ENCODE results near the gene TMEM209. TPM values are rescaled to one million over a fixed set of nuclear protein-coding genes. Genes with fewer than 3 reads are reported as not detected.

TMEM209 gene
- total and polyA plus RNA-seq, 4 donors = 4.5 to 10.1 (median 9.0) TPM

GRCh38 chr7:130154501-130155317 is 50.5 kb downstream of the TMEM209 start:
- Histone ChIP-seq H3K9me3 (ENCODE audit: control insufficient read depth in 4 of 4, low read length in 3 of 4) (peaks cover 0 to 3% (median 1%) of the 10 kb centered on the region in 4 donors), H3K36me3 (ENCODE audit: control insufficient read depth in 4 of 4, insufficient read depth in 3 of 4, low read depth in 1 of 4, low read length in 3 of 4) (peaks cover 0 to under 1% (median under 1%) of the 10 kb centered on the region in 4 donors), H3K4me1 (ENCODE audit: control insufficient read depth in 4 of 4, insufficient read depth in 4 of 4, low read length in 3 of 4) (no peaks in the 10 kb centered on the region), H3K27me3 (ENCODE audit: control insufficient read depth in 4 of 4, insufficient read depth in 4 of 4, low read length in 3 of 4) (no peaks in the 10 kb centered on the region), H3K27ac (ENCODE audit: low read depth in 1 of 2, low read length in 2 of 2) (no peak overlapping the region), H3K4me3 (ENCODE audit: low read depth in 1 of 3, low read length in 3 of 3) (no peak overlapping the region), H3K9ac (ENCODE audit: low read depth in 1 of 2, low read length in 2 of 2) (no peak overlapping the region)
- WGBS = 81% methylated on average over 31 of the region's 31 CpGs
- DNase-seq (ENCODE audit: low spot score) = no peak
- TF ChIP-seq EGR1 (IDR thresholded peaks at IDR 0.05; ENCODE audit: low read depth in 2 of 2) (no peak), SP1 (IDR thresholded peaks at IDR 0.05) (no peak)

GRCh38 chr7:130154131-130154500 is 51.1 kb downstream of the TMEM209 start:
- no peak for DNase-seq (ENCODE audit: low spot score)
- WGBS = 62% methylated on average over 6 of the region's 6 CpGs
- H3K27ac ChIP-seq (ENCODE audit: low read depth in 1 of 2, low read length in 2 of 2) = no peak overlapping the region

More at GRCh38 chr7:130154131-130154500, 51.1 kb downstream of the TMEM209 start:
- Histone ChIP-seq H3K27me3 (ENCODE audit: control insufficient read depth in 4 of 4, insufficient read depth in 4 of 4, low read length in 3 of 4) (no peaks in the 10 kb centered on the region), H3K9ac (ENCODE audit: low read depth in 1 of 2, low read length in 2 of 2) (no peak overlapping the region), H3K4me3 (ENCODE audit: low read depth in 1 of 3, low read length in 3 of 3) (no peak overlapping the region), H3K9me3 (ENCODE audit: control insufficient read depth in 4 of 4, low read length in 3 of 4) (peaks cover 0 to 3% (median 1%) of the 10 kb centered on the region in 4 donors), H3K36me3 (ENCODE audit: control insufficient read depth in 4 of 4, insufficient read depth in 3 of 4, low read depth in 1 of 4, low read length in 3 of 4) (no peaks in the 10 kb centered on the region), H3K4me1 (ENCODE audit: control insufficient read depth in 4 of 4, insufficient read depth in 4 of 4, low read length in 3 of 4) (no peaks in the 10 kb centered on the region)
- TF ChIP-seq FOXA2 (IDR thresholded peaks at IDR 0.05) (no peak), MAX (IDR thresholded peaks at IDR 0.05) (no peak), RXRA (IDR thresholded peaks at IDR 0.05) (no peak), HNF4A (conservative IDR thresholded peaks at IDR 0.05) (no peak), CTCF (IDR thresholded peaks at IDR 0.05; ENCODE audit: low read depth, low read length, missing input control) (no peak), RAD21 (IDR thresholded peaks at IDR 0.05) (no peak), GABPA (IDR thresholded peaks at IDR 0.05 in 1 of 2, conservative IDR thresholded peaks at IDR 0.05 in 1 of 2) (no peak), REST (IDR thresholded peaks at IDR 0.05) (no peak), YY1 (IDR thresholded peaks at IDR 0.05) (no peak), FOXA1 (IDR thresholded peaks at IDR 0.05) (no peak), JUND (IDR thresholded peaks at IDR 0.05) (no peak), EGR1 (IDR thresholded peaks at IDR 0.05; ENCODE audit: low read depth in 2 of 2) (no peak), ATF3 (IDR thresholded peaks at IDR 0.05) (no peak), TAF1 (conservative IDR thresholded peaks at IDR 0.05) (no peak), SP1 (IDR thresholded peaks at IDR 0.05) (no peak), ZBTB33 (IDR thresholded peaks at IDR 0.05) (no peak), NR2F2 (IDR thresholded peaks at IDR 0.05) (no peak), HNF4G (IDR thresholded peaks at IDR 0.05) (no peak)
